ENCODE results near the gene CLEC4G. TPM values are rescaled to one million over a fixed set of nuclear protein-coding genes. Genes with fewer than 3 reads are reported as not detected.

CLEC4G gene
- total RNA-seq, 2 experiments from 2014 or later = not detected

- H3K27me3 Mint-ChIP-seq = peaks cover 23% of the 10 kb centered on the region
- Histone ChIP-seq H3K27ac (ENCODE audit: low read depth in 1 of 2, low read length in 2 of 2) (no peak overlapping the region), H3K4me1 (ENCODE audit: insufficient read depth, low read length) (no peaks in the 10 kb centered on the region), H3K9me3 (ENCODE audit: control insufficient read depth in 1 of 2, insufficient read depth in 1 of 2, low read length in 2 of 2) (no peaks in the 10 kb centered on the region), H3K4me3 (ENCODE audit: low read length) (no peak overlapping the region), H3K27me3 (ENCODE audit: control insufficient read depth in 1 of 2, insufficient read depth in 2 of 2, low read length in 2 of 2) (no peaks in the 10 kb centered on the region), H3K36me3 (ENCODE audit: insufficient read depth, low read length) (no peaks in the 10 kb centered on the region)
- intact Hi-C loops (cut with DNase I, micrococcal nuclease) = no loop called here
- ChIA-PET POLR2A (no interaction called here), CTCF (no interaction called here)
- DNase-seq (no peak), ATAC-seq (ENCODE audit: poor library complexity) (no peak)
- H3K4me1 Mint-ChIP-seq (ENCODE audit: low read depth) = no peaks in the 10 kb centered on the region
- H3K9me3 Mint-ChIP-seq = no peaks in the 10 kb centered on the region
- no peaks in the 10 kb centered on the region for H3K36me3 Mint-ChIP-seq (ENCODE audit: low read depth)
- no peak for TF ChIP-seq CTCF (IDR thresholded peaks at IDR 0.05)
- no peak overlapping the region for H3K4me3 Mint-ChIP-seq
- H3K27ac Mint-ChIP-seq = no peak overlapping the region
Observed at GRCh38 chr19:7739801-7740681, 8.1 kb upstream of the CLEC4G start.

DNA sequence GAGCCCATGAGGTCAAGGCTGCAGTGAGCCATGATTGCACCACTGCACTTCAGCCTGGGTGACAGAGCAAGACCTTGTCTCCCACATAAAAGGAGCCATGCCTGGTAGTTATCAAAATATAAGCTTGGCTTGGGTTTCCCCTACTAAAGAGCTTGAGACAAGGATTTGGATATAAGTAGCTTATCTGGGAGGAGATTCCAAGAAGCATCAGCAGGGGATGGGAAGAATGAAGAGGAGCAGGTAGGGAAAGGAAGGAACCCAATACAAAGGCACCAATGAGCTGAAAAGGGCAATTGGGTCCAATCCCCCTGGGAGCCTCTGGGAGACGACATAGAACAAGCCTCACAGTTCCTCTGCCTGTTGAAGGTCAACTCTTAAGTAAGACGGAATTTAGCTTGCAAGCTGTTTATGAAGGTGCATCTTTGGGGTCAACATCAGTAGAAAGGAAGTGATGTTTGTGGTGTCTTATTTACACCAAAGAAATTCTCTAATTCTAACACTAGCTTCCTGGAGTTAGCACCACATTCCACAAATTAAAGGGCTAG, 7.4 kb upstream of the CLEC4G start:
- Mint-ChIP-seq H3K9me3 (no peaks in the 10 kb centered on the region), H3K4me3 (no peak overlapping the region), H3K27me3 (peaks cover 26% of the 10 kb centered on the region), H3K36me3 (ENCODE audit: low read depth) (no peaks in the 10 kb centered on the region), H3K4me1 (ENCODE audit: low read depth) (no peaks in the 10 kb centered on the region), H3K27ac (no peak overlapping the region)
- no peaks in the 10 kb centered on the region for H3K9me3 ChIP-seq (ENCODE audit: control insufficient read depth in 1 of 2, insufficient read depth in 1 of 2, low read length in 2 of 2)
- intact Hi-C loops (cut with DNase I, micrococcal nuclease) = no loop called here
- H3K27ac ChIP-seq (ENCODE audit: low read depth in 1 of 2, low read length in 2 of 2) = no peak overlapping the region
- no peak for DNase-seq
- no peaks in the 10 kb centered on the region for H3K36me3 ChIP-seq (ENCODE audit: insufficient read depth, low read length)
- TF ChIP-seq CTCF (IDR thresholded peaks at IDR 0.05) = no peak
- ChIA-PET CTCF (no interaction called here), POLR2A (no interaction called here)
- no peaks in the 10 kb centered on the region for H3K27me3 ChIP-seq (ENCODE audit: control insufficient read depth in 1 of 2, insufficient read depth in 2 of 2, low read length in 2 of 2)
- ATAC-seq (ENCODE audit: poor library complexity) = no peak
- no peaks in the 10 kb centered on the region for H3K4me1 ChIP-seq (ENCODE audit: insufficient read depth, low read length)
- no peak overlapping the region for H3K4me3 ChIP-seq (ENCODE audit: low read length)

GRCh38 chr19:7738023-7738422, 6.1 kb upstream of the CLEC4G start:
- ChIA-PET CTCF (no interaction called here), POLR2A (no interaction called here)
- Mint-ChIP-seq H3K27me3 (peaks cover 29% of the 10 kb centered on the region), H3K27ac (no peak overlapping the region), H3K9me3 (no peaks in the 10 kb centered on the region), H3K4me1 (ENCODE audit: low read depth) (no peaks in the 10 kb centered on the region), H3K36me3 (ENCODE audit: low read depth) (no peaks in the 10 kb centered on the region), H3K4me3 (no peak overlapping the region)
- no peak overlapping the region for H3K4me3 ChIP-seq (ENCODE audit: low read length)
- no peak overlapping the region for H3K27ac ChIP-seq (ENCODE audit: low read depth in 1 of 2, low read length in 2 of 2)
- no peak for ATAC-seq (ENCODE audit: poor library complexity)
- no peaks in the 10 kb centered on the region for H3K36me3 ChIP-seq (ENCODE audit: insufficient read depth, low read length)
- intact Hi-C loops (cut with DNase I, micrococcal nuclease) = no loop called here
- H3K4me1 ChIP-seq (ENCODE audit: insufficient read depth, low read length) = no peaks in the 10 kb centered on the region
- H3K27me3 ChIP-seq (ENCODE audit: control insufficient read depth in 1 of 2, insufficient read depth in 2 of 2, low read length in 2 of 2) = no peaks in the 10 kb centered on the region
- H3K9me3 ChIP-seq (ENCODE audit: control insufficient read depth in 1 of 2, insufficient read depth in 1 of 2, low read length in 2 of 2) = no peaks in the 10 kb centered on the region
- TF ChIP-seq CTCF (IDR thresholded peaks at IDR 0.05) = no peak
- no peak for DNase-seq
